B cell (primary cell): ENCODE measurements around the gene CUTC. TPM values are rescaled to one million over a fixed set of nuclear protein-coding genes. Genes with fewer than 3 reads are reported as not detected.
A peak's percentile ranks its signal among the peaks of the same experiment; 100 is the strongest.

Source experiments
- ATAC-seq: fragments of 200-7000 bp; cut with Tn5 transposase; one replicate; pipeline ENCODE4 v1.10.0; 2021; ENCODE audit warnings: low read depth, mild to moderate bottlenecking, moderate number of reproducible peaks, moderate library complexity
- CTCF ChIA-PET: fragments of 350-600 bp; sonication (Branson Sonifier 250); formaldehyde crosslinking; loops from one replicate; lab custom pipeline; 2021; ENCODE audit warnings: antibody characterized with exemption, inconsistent platforms; lab: Charles Lee
- POLR2A ChIA-PET: fragments of 350-600 bp; sonication (Branson Sonifier 250); formaldehyde crosslinking; loops from one replicate; lab custom pipeline; 2021; ENCODE audit warnings: antibody characterized with exemption; lab: Charles Lee
- DNase-seq: peaks from one replicate; pipeline ENCODE4 v3.0.0; 2013
- H2AFZ ChIP-seq: 2 replicates; pipeline ENCODE4 v1.6.1; 2012; ENCODE audit warnings: mild to moderate bottlenecking, low read depth, low read length; ENCODE audit not compliant: insufficient read depth, poor library complexity, severe bottlenecking
- H3K27ac ChIP-seq, 2 donors: 1 replicate in 1 of 2; 2 replicates in 1 of 2; pipeline ENCODE4 v1.5.1; 2012 to 2013; ENCODE audit warnings: low read length in 2 of 2, mild to moderate bottlenecking in 2 of 2, moderate library complexity in 1 of 2
- H3K27me3 ChIP-seq, 4 experiments: fragments of 200-600 bp in 1 of 4; sonication (generic) in 1 of 4; replicated peaks in 1 of 4; 1 replicate in 2 of 4; 2 replicates in 2 of 4; pipeline versions ENCODE4 v1.6.1 to v1.7.0; 2013 to 2016; ENCODE audit warnings: low read length in 3 of 4, mild to moderate bottlenecking in 2 of 4, mixed read lengths in 1 of 4, moderate library complexity in 1 of 4; ENCODE audit not compliant: insufficient read depth in 4 of 4, control insufficient read depth in 3 of 4; ENCODE audit errors: control extremely low read depth in 1 of 4
- H3K36me3 ChIP-seq, 2 experiments: replicated peaks in 1 of 2; 1 replicate in 1 of 2; 2 replicates in 1 of 2; pipeline versions ENCODE4 v1.6.1 to v1.7.1; 2013; ENCODE audit warnings: low read length in 1 of 2; ENCODE audit not compliant: insufficient read depth in 2 of 2, control insufficient read depth in 1 of 2; ENCODE audit errors: control extremely low read depth in 1 of 2, extremely low read depth in 1 of 2
- H3K4me1 ChIP-seq, 2 donors: fragments of 200-600 bp in 1 of 2; sonication (generic) in 1 of 2; 1 replicate in 1 of 2; 2 replicates in 1 of 2; pipeline versions ENCODE4 v1.5.1 to v1.6.1; 2013 to 2017; ENCODE audit warnings: low read length in 2 of 2; ENCODE audit not compliant: control insufficient read depth in 2 of 2, insufficient read depth in 2 of 2
- H3K4me2 ChIP-seq: replicated peaks from 2 replicates; pipeline ENCODE3; 2012; ENCODE audit warnings: mild to moderate bottlenecking, low read depth, low read length; ENCODE audit not compliant: poor library complexity, severe bottlenecking
- H3K4me3 ChIP-seq, 5 experiments: fragments of 200-600 bp in 1 of 5; sonication (generic) in 1 of 5; 1 replicate in 3 of 5; 2 replicates in 2 of 5; pipeline versions ENCODE4 v1.5.1 to v1.7.0; 2011 to 2016; ENCODE audit warnings: low read length in 4 of 5, mild to moderate bottlenecking in 4 of 5, low read depth in 2 of 5, control low read depth in 1 of 5, moderate library complexity in 1 of 5; ENCODE audit not compliant: insufficient read depth in 1 of 5; ENCODE audit errors: control extremely low read depth in 1 of 5, extremely low read depth in 1 of 5
- H3K79me2 ChIP-seq: fragments of 200-600 bp; sonication (generic); one replicate; pipeline ENCODE4 v1.6.0; 2016; ENCODE audit warnings: low read length; ENCODE audit not compliant: control insufficient read depth, insufficient read depth
- H3K9ac ChIP-seq: fragments of 200-600 bp; sonication (generic); 2 replicates; pipeline ENCODE4 v1.6.1; 2017; ENCODE audit warnings: mild to moderate bottlenecking, low read length, moderate library complexity
- H3K9me3 ChIP-seq, 3 donors: one replicate each; pipeline versions ENCODE4 v1.6.1 to v1.7.1; 2013; ENCODE audit warnings: low read length in 2 of 3; ENCODE audit not compliant: control insufficient read depth in 2 of 3, insufficient read depth in 1 of 3; ENCODE audit errors: control extremely low read depth in 1 of 3
- H4K20me1 ChIP-seq: 2 replicates; pipeline ENCODE4 v1.6.0; 2012; ENCODE audit warnings: mild to moderate bottlenecking, low read length; ENCODE audit not compliant: insufficient read depth, control insufficient read depth, poor library complexity, severe bottlenecking
- H3K27ac Mint-ChIP-seq: one replicate; pipeline ENCODE4 v1.8.0; 2021; ENCODE audit warnings: mixed read lengths
- H3K27me3 Mint-ChIP-seq: one replicate; pipeline ENCODE4 v1.8.0; 2021; ENCODE audit warnings: mixed read lengths
- H3K4me1 Mint-ChIP-seq: one replicate; pipeline ENCODE4 v1.8.0; 2021; ENCODE audit warnings: mixed read lengths
- H3K4me3 Mint-ChIP-seq: one replicate; pipeline ENCODE4 v1.8.0; 2021; ENCODE audit warnings: mixed read lengths
- H3K9me3 Mint-ChIP-seq: one replicate; pipeline ENCODE4 v1.8.0; 2022; ENCODE audit warnings: mixed read lengths; ENCODE audit not compliant: insufficient read depth
- CTCF ChIP-seq: fragments of 200-600 bp; IDR thresholded peaks from one replicate; pipeline ENCODE4 v1.8.0; 2022; ENCODE audit warnings: antibody characterized with exemption, mild to moderate bottlenecking
- EZH2 ChIP-seq: IDR thresholded peaks from 2 replicates; pipeline ENCODE4 v1.6.1; 2012; ENCODE audit warnings: borderline replicate concordance, low read depth, mild to moderate bottlenecking, moderate library complexity, low read length; ENCODE audit not compliant: insufficient read depth, poor library complexity, severe bottlenecking
- WGBS: methylation state at CpG from one replicate; pipeline ENCODE4 v1.1.5; 2013; ENCODE audit warnings: missing lambda C conversion rate; ENCODE audit not compliant: insufficient coverage; 5-methylcytosine and 5-hydroxymethylcytosine counted together
- intact Hi-C: fragments of 100-400 bp; cut with micrococcal nuclease; formaldehyde crosslinking; loops from one replicate; pipeline ENCODE4 v1.10.0; 2022
- polyA plus RNA-seq: library from polyadenylated mRNA; depleted of rRNA; stranded (reverse); fragments of >200 nt; gene quantifications from 2 replicates; pipeline ENCODE4 v1.2.3, GENCODE V29; 2012
- total RNA-seq, 2 donors: library from RNA; stranded (reverse); fragments of 120-200 nt in 1 of 2; gene quantifications; 1 replicate in 1 of 2; 2 replicates in 1 of 2; pipeline versions ENCODE4 v1.2.3 to v1.2.4, GENCODE V29; 2013 to 2022

CUTC gene
- total and polyA plus RNA-seq, 2 donors (not counting 1 experiment from before 2014, with no cell fraction given) = 22.8 to 33.3 TPM

- intact Hi-C loops = loop anchor here (5.0 kb wide), 1 partner anchor 1598 kb away; the partner anchor contains the start of gene R3HCC1L
- Histone ChIP-seq H3K9ac (no peak overlapping the region), H4K20me1 (peaks cover 8% of the 10 kb centered on the region), H3K4me2 (no peak overlapping the region), H3K27me3 (no peaks in the 10 kb centered on the region), H2AFZ (no peak overlapping the region), H3K9me3 (no peaks in the 10 kb centered on the region), H3K36me3 (peaks cover 4 to 31% of the 10 kb centered on the region in 2 experiments), H3K79me2 (peaks cover 59% of the 10 kb centered on the region), H3K4me1 (peaks cover 13 to 24% of the 10 kb centered on the region in 2 donors), H3K27ac (no peak overlapping the region), H3K4me3 (no peak overlapping the region)
- H3K27ac Mint-ChIP-seq = no peak overlapping the region
- WGBS = 93% methylated on average over 1 of the region's 1 CpG
- ChIA-PET POLR2A (no interaction called here), CTCF (interaction anchor here (1.1 to 1.5 kb wide), 2 partner anchors 18 to 294 kb away, joined by 3 to 7 read pairs; no protein-coding TSS in a partner anchor)
- peaks cover 26% of the 10 kb centered on the region for H3K4me1 Mint-ChIP-seq
- H3K4me3 Mint-ChIP-seq = no peak overlapping the region
- no peak for ATAC-seq
- TF ChIP-seq CTCF (no peak), EZH2 (no peak)
- H3K9me3 Mint-ChIP-seq = no peaks in the 10 kb centered on the region
- no peaks in the 10 kb centered on the region for H3K27me3 Mint-ChIP-seq
- no peak for DNase-seq
These were observed 2.0 kb upstream of the CUTC start for GRCh38 chr10:99730026-99730425.

GRCh38 chr10:99731306-99732032, 565 bp upstream of the CUTC start:
- Mint-ChIP-seq H3K27ac (peak overlapping the region; percentile 99), H3K4me3 (peak overlapping the region; percentile 95), H3K27me3 (no peaks in the 10 kb centered on the region), H3K9me3 (no peaks in the 10 kb centered on the region), H3K4me1 (peaks cover 32% of the 10 kb centered on the region)
- 0% methylated on average over 14 of the region's 16 CpGs for WGBS
- CTCF ChIA-PET = interaction anchor here (1.2 to 2.7 kb wide), 6 partner anchors 9 to 295 kb away, joined by 3 to 5 read pairs (median 4); partner anchors contain the start of gene ENTPD7
- H3K9me3 ChIP-seq = no peaks in the 10 kb centered on the region
- intact Hi-C loops = loop anchor here (1.0 to 5.0 kb wide), 6 partner anchors 72 to 1599 kb away; partner anchors contain the start of genes DNMBP, ENTPD7, GOT1 and R3HCC1L
- H3K79me2 ChIP-seq = peaks cover 59% of the 10 kb centered on the region
- DNase-seq (no peak), ATAC-seq (no peak)
- H2AFZ ChIP-seq = peak overlapping the region; percentile 96
- peaks cover 6 to 20% of the 10 kb centered on the region in 2 experiments for H3K36me3 ChIP-seq
- peaks cover 13 to 24% of the 10 kb centered on the region in 2 donors for H3K4me1 ChIP-seq
- no peaks in the 10 kb centered on the region for H3K27me3 ChIP-seq
- H3K4me3 ChIP-seq = peak overlapping the region; percentile 84 to 99 (median 93)
- H3K9ac ChIP-seq = peak overlapping the region; percentile 91
- peaks cover 8% of the 10 kb centered on the region for H4K20me1 ChIP-seq
- peak overlapping the region; percentile 82 to 83 for H3K27ac ChIP-seq
- TF ChIP-seq EZH2 = no peak
- TF ChIP-seq CTCF = no peak
- POLR2A ChIA-PET = interaction anchor here (0.5 to 1.0 kb wide), 2 partner anchors 55 to 111 kb away, joined by 4 to 5 read pairs; partner anchors contain the start of gene SLC25A28
- peak overlapping the region; percentile 76 for H3K4me2 ChIP-seq
